Keratinocyte (primary cell): Measurements from ENCODE around the gene SNRPF.

ENCODE experiments used
- CTCF ChIP-seq, 3 experiments: IDR thresholded peaks in 1 of 3; conservative IDR thresholded peaks in 1 of 3; optimal IDR thresholded peaks in 1 of 3; 2 replicates in 2 of 3; 3 replicates in 1 of 3; pipeline versions ENCODE3 to v1.5.1; 2011; ENCODE audit warnings: low read length in 3 of 3, mild to moderate bottlenecking in 3 of 3, moderate library complexity in 2 of 3, control low read depth in 1 of 3, inconsistent platforms in 1 of 3; ENCODE audit not compliant: insufficient read depth in 2 of 3; ENCODE audit errors: extremely low read depth in 1 of 3
- EZH2 ChIP-seq: IDR thresholded peaks from one replicate; pipeline ENCODE4 v1.6.1; 2012; ENCODE audit warnings: inconsistent platforms, mild to moderate bottlenecking, low read length, moderate library complexity

DNA sequence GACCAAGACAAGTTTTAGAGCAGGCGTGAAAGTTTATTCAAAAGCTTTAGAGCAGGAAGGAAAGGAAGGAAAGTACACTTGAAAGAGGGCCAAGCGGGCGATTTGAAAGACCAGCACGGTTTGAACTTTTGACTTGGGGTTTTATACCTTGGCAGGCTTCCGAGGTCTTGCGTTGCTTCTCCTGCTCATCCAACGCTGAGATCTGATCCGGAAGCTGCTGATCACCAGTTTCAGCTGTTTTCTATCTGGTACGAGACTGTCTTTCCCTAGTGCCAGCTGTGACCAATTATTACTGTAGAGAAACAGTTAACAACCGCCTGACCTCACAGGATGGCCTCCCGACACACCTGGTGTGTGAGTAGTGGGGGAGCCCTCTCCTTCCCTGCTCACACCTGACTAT, 20.6 kb upstream of the SNRPF start:
- TF ChIP-seq CTCF (optimal IDR thresholded peaks at IDR 0.05 in 1 of 3, IDR thresholded peaks at IDR 0.05 in 1 of 3, conservative IDR thresholded peaks at IDR 0.05 in 1 of 3; ENCODE audit: extremely low read depth in 1 of 3, insufficient read depth in 2 of 3, low read length in 3 of 3) (no peak), EZH2 (no peak)
